GM23338 (cell line): Measurements from ENCODE around the gene BMPR1B. TPM values are rescaled to one million over a fixed set of nuclear protein-coding genes. Genes with fewer than 3 reads are reported as not detected.

ENCODE experiments used
- ATAC-seq: fragments of 200-7000 bp; cut with Tn5 transposase; 3 replicates; pipeline ENCODE4 v1.9.1; 2020
- DNase-seq: peaks from one replicate; pipeline ENCODE4 v3.0.0-alpha.2; 2015; ENCODE audit warnings: low spot score
- H2AFZ ChIP-seq: fragments of 200-600 bp; sonication (generic); 2 replicates; pipeline ENCODE4 v1.8.0; 2016; ENCODE audit warnings: antibody characterized with exemption, mild to moderate bottlenecking, moderate library complexity
- H3F3A ChIP-seq: fragments of 200-600 bp; sonication (generic); replicated peaks from 2 replicates; pipeline ENCODE4 v1.8.0; 2017; ENCODE audit warnings: antibody characterized with exemption, mixed run types, low read depth
- H3K27ac ChIP-seq: fragments of 200-600 bp; sonication (generic); 2 replicates; pipeline ENCODE4 v1.6.1; 2016; ENCODE audit warnings: low read depth
- H3K27me3 ChIP-seq: fragments of 200-600 bp; sonication (generic); 2 replicates; pipeline ENCODE4 v1.8.0; 2016; ENCODE audit warnings: mild to moderate bottlenecking, mixed run types, moderate library complexity; ENCODE audit not compliant: insufficient read depth
- H3K36me3 ChIP-seq: fragments of 200-600 bp; sonication (generic); 2 replicates; pipeline ENCODE4 v1.8.0; 2016; ENCODE audit warnings: mild to moderate bottlenecking; ENCODE audit not compliant: insufficient read depth
- H3K4me1 ChIP-seq: fragments of 200-600 bp; sonication (generic); 2 replicates; pipeline ENCODE4 v1.8.0; 2016; ENCODE audit warnings: mild to moderate bottlenecking, moderate library complexity; ENCODE audit not compliant: insufficient read depth
- H3K4me2 ChIP-seq: fragments of 200-600 bp; sonication (generic); 2 replicates; pipeline ENCODE4 v1.7.1; 2017; ENCODE audit warnings: mixed run types
- H3K4me3 ChIP-seq: fragments of 200-600 bp; sonication (generic); 2 replicates; pipeline ENCODE4 v1.6.1; 2016; ENCODE audit warnings: mixed run types
- H3K79me2 ChIP-seq: fragments of 200-600 bp; sonication (generic); replicated peaks from 2 replicates; pipeline ENCODE4 v1.8.0; 2017; ENCODE audit warnings: mild to moderate bottlenecking; ENCODE audit not compliant: insufficient read depth
- H3K9me2 ChIP-seq: fragments of 200-600 bp; sonication (generic); 2 replicates; pipeline ENCODE4 v1.8.0; 2017; ENCODE audit not compliant: insufficient read depth
- H4K20me1 ChIP-seq: fragments of 200-600 bp; sonication (generic); replicated peaks from 2 replicates; pipeline ENCODE4 v1.8.0; 2017; ENCODE audit warnings: mild to moderate bottlenecking; ENCODE audit not compliant: insufficient read depth
- H3K27ac Mint-ChIP-seq: 2 replicates; pipeline ENCODE4 v1.8.0; 2020; ENCODE audit warnings: inconsistent platforms, mild to moderate bottlenecking, moderate library complexity, mixed read lengths
- H3K27me3 Mint-ChIP-seq: 3 replicates; pipeline ENCODE4 v1.8.0; 2022; ENCODE audit warnings: low read depth, mild to moderate bottlenecking, moderate library complexity, mixed read lengths, inconsistent platforms; ENCODE audit not compliant: insufficient read depth, poor library complexity
- H3K36me3 Mint-ChIP-seq: 3 replicates; pipeline ENCODE4 v1.8.0; 2021; ENCODE audit warnings: low read depth, mild to moderate bottlenecking, inconsistent platforms, moderate library complexity, mixed read lengths
- H3K4me1 Mint-ChIP-seq: 3 replicates; pipeline ENCODE4 v1.8.0; 2020; ENCODE audit warnings: mild to moderate bottlenecking, inconsistent platforms, mixed read lengths
- H3K4me3 Mint-ChIP-seq: 3 replicates; pipeline ENCODE4 v1.8.0; 2021; ENCODE audit warnings: moderate library complexity, mild to moderate bottlenecking, inconsistent platforms, mixed read lengths
- H3K9me3 Mint-ChIP-seq: 3 replicates; pipeline ENCODE4 v1.8.0; 2020; ENCODE audit warnings: moderate library complexity, mild to moderate bottlenecking, inconsistent platforms, mixed read lengths
- CREB1 ChIP-seq: fragments of 250-450 bp; sonication (Bioruptor Pico); IDR thresholded peaks from 2 replicates; pipeline ENCODE4 v1.5.0; 2020; ENCODE audit warnings: low read depth, mild to moderate bottlenecking, moderate library complexity
- EZH2 ChIP-seq: fragments of 200-600 bp; sonication (generic); IDR thresholded peaks from one replicate; pipeline ENCODE4 v1.8.0; 2017; ENCODE audit warnings: antibody characterized with exemption, mild to moderate bottlenecking, low read depth; ENCODE audit not compliant: unreplicated experiment
- JUNB ChIP-seq: IDR thresholded peaks from one replicate; pipeline ENCODE4 v1.6.1; 2016; ENCODE audit warnings: antibody characterized with exemption; ENCODE audit not compliant: unreplicated experiment
- NANOG ChIP-seq: IDR thresholded peaks from 2 replicates; pipeline ENCODE4 v1.6.1; 2016; ENCODE audit warnings: antibody characterized with exemption, borderline replicate concordance
- POLR2AphosphoS5 ChIP-seq: IDR thresholded peaks from 2 replicates; pipeline ENCODE4 v1.6.1; 2016; ENCODE audit warnings: antibody characterized with exemption, low read depth
- STAT1 ChIP-seq: IDR thresholded peaks from one replicate; pipeline ENCODE4 v1.6.1; 2016; ENCODE audit warnings: antibody characterized with exemption; ENCODE audit not compliant: unreplicated experiment
- ZNF114 ChIP-seq: fragments of 250-450 bp; sonication (Bioruptor Pico); IDR thresholded peaks from 2 replicates; pipeline ENCODE4 v1.5.0; 2020; ENCODE audit warnings: mild to moderate bottlenecking, moderate library complexity
- ZNF331 ChIP-seq: fragments of 250-450 bp; sonication (Bioruptor Pico); IDR thresholded peaks from 2 replicates; pipeline ENCODE4 v1.5.0; 2020; ENCODE audit warnings: low read depth, mild to moderate bottlenecking, moderate library complexity
- polyA plus RNA-seq: library from polyadenylated mRNA; unstranded; fragments of >200 nt; fragmentation: Nextera tagmentation; extraction: Ambion mirVana; gene quantifications from 2 replicates; pipeline ENCODE4 v1.2.1, GENCODE V29; 2016
- total RNA-seq: library from RNA; depleted of rRNA; stranded (reverse); fragments of >200 nt; shearing (Covaris generic); gene quantifications from 2 replicates; pipeline ENCODE4 v1.2.3, GENCODE V29; 2014
- TF ChIP-seq, protein P1 (sequence below): IDR thresholded peaks from 2 replicates; pipeline ENCODE4 v1.6.1; 2016; ENCODE audit warnings: antibody characterized with exemption
- TF ChIP-seq, protein P2 (sequence below), 2 experiments: fragments of 200-600 bp in 1 of 2; sonication (generic) in 1 of 2; conservative IDR thresholded peaks; 2 replicates each; pipeline versions ENCODE4 v1.5.1 to v1.6.1; 2016 to 2017; ENCODE audit warnings: antibody characterized with exemption in 2 of 2, low read depth in 2 of 2, mild to moderate bottlenecking in 2 of 2, moderate library complexity in 1 of 2
- TF ChIP-seq, protein P3 (sequence below): IDR thresholded peaks from one replicate; pipeline ENCODE4 v1.6.1; 2018; ENCODE audit warnings: antibody characterized with exemption; ENCODE audit not compliant: unreplicated experiment

The BMPR1B gene
- total and polyA plus RNA-seq, 2 experiments from 2014 or later = 0.48 to 1.0 TPM

DNA sequence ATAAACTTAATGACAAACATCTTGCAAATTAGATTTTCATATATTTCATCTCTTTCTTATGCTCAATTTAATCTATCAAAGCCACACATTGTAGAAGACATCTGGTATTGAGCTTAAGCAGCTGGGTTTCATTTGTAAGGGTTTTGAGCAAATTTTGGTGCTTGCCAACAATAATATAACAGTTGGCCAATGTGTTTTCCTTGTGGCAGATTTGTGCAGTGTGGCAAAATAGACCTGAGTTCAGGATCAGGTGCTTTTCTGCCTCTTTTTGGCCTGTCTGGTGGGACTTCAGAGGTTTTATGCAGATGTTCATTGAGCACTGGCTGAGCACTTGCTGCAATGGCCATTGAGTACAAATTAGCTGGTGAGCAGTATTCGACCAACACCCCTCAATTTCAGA, 301.9 kb downstream of the BMPR1B start:
- ATAC-seq = no peak
- no peak overlapping the region for H3K27ac ChIP-seq
- H3K79me2 ChIP-seq = no peaks in the 10 kb centered on the region
- TF ChIP-seq JUNB = no peak
- no peak for TF ChIP-seq STAT1
- TF ChIP-seq POLR2AphosphoS5 = no peak
- TF ChIP-seq CREB1 (CRISPR knock-in tag) = no peak
- no peak for TF ChIP-seq ZNF114
- no peak for TF ChIP-seq EZH2
- TF ChIP-seq ZNF331 (CRISPR knock-in tag) = no peak
- TF ChIP-seq, protein P1, sequence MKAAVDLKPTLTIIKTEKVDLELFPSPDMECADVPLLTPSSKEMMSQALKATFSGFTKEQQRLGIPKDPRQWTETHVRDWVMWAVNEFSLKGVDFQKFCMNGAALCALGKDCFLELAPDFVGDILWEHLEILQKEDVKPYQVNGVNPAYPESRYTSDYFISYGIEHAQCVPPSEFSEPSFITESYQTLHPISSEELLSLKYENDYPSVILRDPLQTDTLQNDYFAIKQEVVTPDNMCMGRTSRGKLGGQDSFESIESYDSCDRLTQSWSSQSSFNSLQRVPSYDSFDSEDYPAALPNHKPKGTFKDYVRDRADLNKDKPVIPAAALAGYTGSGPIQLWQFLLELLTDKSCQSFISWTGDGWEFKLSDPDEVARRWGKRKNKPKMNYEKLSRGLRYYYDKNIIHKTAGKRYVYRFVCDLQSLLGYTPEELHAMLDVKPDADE = no peak
- Mint-ChIP-seq H3K4me3 (no peak overlapping the region), H3K4me1 (peaks cover 14% of the 10 kb centered on the region; the same call in 2 of the 3 replicates), H3K36me3 (peaks cover 5% of the 10 kb centered on the region; the same call in 1 of the 3 replicates), H3K9me3 (peaks cover 10% of the 10 kb centered on the region; the same call in 2 of the 3 replicates), H3K27ac (no peak overlapping the region), H3K27me3 (no peaks in the 10 kb centered on the region)
- H3K4me3 ChIP-seq = no peak overlapping the region
- DNase-seq = no peak
- no peak overlapping the region for H2AFZ ChIP-seq
- no peaks in the 10 kb centered on the region for H4K20me1 ChIP-seq
- H3K36me3 ChIP-seq = no peaks in the 10 kb centered on the region
- no peaks in the 10 kb centered on the region for H3K9me2 ChIP-seq
- no peaks in the 10 kb centered on the region for H3F3A ChIP-seq
- peaks cover 7% of the 10 kb centered on the region; the same call in 1 of the 2 replicates for H3K4me1 ChIP-seq
- no peak overlapping the region for H3K4me2 ChIP-seq
- no peaks in the 10 kb centered on the region for H3K27me3 ChIP-seq

DNA sequence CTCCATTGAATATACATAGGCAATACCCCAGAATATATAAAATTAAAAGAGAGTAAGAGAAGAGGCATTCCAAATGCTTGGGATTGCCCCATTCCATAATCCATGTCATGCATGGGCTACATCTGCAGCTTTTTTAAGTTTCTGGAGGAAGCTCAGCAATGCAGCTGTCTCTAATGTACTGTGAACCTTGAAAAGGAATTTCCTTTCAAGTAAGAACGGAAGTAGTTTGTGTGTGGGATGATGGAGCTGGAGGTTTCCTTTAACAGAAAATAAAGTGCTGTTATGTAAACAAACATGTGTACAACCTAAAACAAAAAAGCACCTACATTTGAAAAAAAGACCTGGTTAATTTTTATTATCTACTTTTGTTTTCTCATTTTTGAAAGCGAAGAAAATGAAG, 303.5 kb downstream of the BMPR1B start:
- Histone ChIP-seq H3K4me1 (peaks cover 7% of the 10 kb centered on the region; the same call in 1 of the 2 replicates), H3K79me2 (no peaks in the 10 kb centered on the region), H2AFZ (no peak overlapping the region), H3K36me3 (no peaks in the 10 kb centered on the region), H3K27me3 (no peaks in the 10 kb centered on the region), H4K20me1 (no peaks in the 10 kb centered on the region), H3K4me3 (no peak overlapping the region), H3F3A (no peaks in the 10 kb centered on the region), H3K4me2 (no peak overlapping the region), H3K9me2 (no peaks in the 10 kb centered on the region), H3K27ac (no peak overlapping the region)
- no peak overlapping the region for H3K27ac Mint-ChIP-seq
- peaks cover 5% of the 10 kb centered on the region; the same call in 1 of the 3 replicates for H3K36me3 Mint-ChIP-seq
- H3K27me3 Mint-ChIP-seq = no peaks in the 10 kb centered on the region
- peaks cover 14% of the 10 kb centered on the region; the same call in 2 of the 3 replicates for H3K4me1 Mint-ChIP-seq
- H3K9me3 Mint-ChIP-seq = peaks cover 10% of the 10 kb centered on the region; the same call in 2 of the 3 replicates
- no peak overlapping the region for H3K4me3 Mint-ChIP-seq
- ATAC-seq = no peak; the same call in 2 of the 3 replicates
- peak; percentile 14 for DNase-seq
- TF ChIP-seq ZNF331 (CRISPR knock-in tag) (no peak), CREB1 (CRISPR knock-in tag) (no peak), POLR2AphosphoS5 (no peak), JUNB (no peak), NANOG (no peak)
- TF ChIP-seq, protein P1 = no peak
- TF ChIP-seq, protein P2, sequence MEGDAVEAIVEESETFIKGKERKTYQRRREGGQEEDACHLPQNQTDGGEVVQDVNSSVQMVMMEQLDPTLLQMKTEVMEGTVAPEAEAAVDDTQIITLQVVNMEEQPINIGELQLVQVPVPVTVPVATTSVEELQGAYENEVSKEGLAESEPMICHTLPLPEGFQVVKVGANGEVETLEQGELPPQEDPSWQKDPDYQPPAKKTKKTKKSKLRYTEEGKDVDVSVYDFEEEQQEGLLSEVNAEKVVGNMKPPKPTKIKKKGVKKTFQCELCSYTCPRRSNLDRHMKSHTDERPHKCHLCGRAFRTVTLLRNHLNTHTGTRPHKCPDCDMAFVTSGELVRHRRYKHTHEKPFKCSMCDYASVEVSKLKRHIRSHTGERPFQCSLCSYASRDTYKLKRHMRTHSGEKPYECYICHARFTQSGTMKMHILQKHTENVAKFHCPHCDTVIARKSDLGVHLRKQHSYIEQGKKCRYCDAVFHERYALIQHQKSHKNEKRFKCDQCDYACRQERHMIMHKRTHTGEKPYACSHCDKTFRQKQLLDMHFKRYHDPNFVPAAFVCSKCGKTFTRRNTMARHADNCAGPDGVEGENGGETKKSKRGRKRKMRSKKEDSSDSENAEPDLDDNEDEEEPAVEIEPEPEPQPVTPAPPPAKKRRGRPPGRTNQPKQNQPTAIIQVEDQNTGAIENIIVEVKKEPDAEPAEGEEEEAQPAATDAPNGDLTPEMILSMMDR (conservative IDR thresholded peaks at IDR 0.05; ENCODE audit: low read depth in 2 of 2) = no peak
- TF ChIP-seq, protein P3, sequence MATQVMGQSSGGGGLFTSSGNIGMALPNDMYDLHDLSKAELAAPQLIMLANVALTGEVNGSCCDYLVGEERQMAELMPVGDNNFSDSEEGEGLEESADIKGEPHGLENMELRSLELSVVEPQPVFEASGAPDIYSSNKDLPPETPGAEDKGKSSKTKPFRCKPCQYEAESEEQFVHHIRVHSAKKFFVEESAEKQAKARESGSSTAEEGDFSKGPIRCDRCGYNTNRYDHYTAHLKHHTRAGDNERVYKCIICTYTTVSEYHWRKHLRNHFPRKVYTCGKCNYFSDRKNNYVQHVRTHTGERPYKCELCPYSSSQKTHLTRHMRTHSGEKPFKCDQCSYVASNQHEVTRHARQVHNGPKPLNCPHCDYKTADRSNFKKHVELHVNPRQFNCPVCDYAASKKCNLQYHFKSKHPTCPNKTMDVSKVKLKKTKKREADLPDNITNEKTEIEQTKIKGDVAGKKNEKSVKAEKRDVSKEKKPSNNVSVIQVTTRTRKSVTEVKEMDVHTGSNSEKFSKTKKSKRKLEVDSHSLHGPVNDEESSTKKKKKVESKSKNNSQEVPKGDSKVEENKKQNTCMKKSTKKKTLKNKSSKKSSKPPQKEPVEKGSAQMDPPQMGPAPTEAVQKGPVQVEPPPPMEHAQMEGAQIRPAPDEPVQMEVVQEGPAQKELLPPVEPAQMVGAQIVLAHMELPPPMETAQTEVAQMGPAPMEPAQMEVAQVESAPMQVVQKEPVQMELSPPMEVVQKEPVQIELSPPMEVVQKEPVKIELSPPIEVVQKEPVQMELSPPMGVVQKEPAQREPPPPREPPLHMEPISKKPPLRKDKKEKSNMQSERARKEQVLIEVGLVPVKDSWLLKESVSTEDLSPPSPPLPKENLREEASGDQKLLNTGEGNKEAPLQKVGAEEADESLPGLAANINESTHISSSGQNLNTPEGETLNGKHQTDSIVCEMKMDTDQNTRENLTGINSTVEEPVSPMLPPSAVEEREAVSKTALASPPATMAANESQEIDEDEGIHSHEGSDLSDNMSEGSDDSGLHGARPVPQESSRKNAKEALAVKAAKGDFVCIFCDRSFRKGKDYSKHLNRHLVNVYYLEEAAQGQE = no peak
